ENCODE measurements around the gene EEFSEC.
A peak's percentile ranks its signal among the peaks of the same experiment; 100 is the strongest.

The EEFSEC gene, protein sequence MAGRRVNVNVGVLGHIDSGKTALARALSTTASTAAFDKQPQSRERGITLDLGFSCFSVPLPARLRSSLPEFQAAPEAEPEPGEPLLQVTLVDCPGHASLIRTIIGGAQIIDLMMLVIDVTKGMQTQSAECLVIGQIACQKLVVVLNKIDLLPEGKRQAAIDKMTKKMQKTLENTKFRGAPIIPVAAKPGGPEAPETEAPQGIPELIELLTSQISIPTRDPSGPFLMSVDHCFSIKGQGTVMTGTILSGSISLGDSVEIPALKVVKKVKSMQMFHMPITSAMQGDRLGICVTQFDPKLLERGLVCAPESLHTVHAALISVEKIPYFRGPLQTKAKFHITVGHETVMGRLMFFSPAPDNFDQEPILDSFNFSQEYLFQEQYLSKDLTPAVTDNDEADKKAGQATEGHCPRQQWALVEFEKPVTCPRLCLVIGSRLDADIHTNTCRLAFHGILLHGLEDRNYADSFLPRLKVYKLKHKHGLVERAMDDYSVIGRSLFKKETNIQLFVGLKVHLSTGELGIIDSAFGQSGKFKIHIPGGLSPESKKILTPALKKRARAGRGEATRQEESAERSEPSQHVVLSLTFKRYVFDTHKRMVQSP

DNA sequence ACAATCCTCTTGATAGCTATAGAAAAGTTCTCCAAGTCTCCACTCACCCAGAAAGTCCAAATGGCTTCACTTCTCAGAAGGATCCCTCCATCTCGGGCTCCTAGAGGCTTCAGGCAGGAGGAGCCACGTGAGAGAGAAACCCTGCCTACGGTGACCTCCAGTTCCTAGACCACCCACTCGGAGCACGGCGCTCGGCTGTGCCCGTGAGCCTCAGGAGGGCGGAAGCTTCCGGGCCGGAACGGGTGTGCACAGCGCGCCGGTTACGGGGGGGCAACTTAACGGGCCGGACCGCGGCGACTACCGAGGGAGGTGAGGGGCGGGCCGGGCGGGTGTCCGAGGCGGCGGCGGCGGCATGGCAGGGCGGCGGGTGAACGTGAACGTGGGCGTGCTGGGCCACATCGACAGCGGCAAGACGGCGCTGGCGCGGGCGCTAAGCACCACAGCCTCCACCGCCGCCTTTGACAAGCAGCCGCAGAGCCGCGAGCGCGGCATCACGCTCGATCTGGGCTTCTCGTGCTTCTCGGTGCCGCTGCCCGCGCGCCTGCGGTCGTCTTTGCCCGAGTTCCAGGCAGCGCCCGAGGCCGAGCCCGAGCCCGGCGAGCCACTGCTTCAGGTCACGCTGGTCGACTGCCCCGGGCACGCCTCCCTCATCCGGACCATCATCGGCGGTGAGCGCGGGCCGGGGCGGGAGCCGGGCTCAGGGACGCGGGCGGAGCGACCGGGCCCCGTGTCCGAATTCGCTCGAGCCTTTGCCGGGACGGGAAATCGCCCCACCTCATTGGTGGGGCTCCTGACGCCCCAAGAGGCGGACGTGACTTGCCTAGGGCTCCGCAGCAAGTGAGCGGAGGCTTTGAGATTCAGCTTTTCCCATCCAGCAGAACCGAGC, at the start of gene EEFSEC:
EEFSEC (plus strand) TSS at position 326 of the 886 bp plus-strand sequence; CDS start at position 353, 27 bp downstream.
- H3K27ac ChIP-seq: peak within 1 kb of the TSS; percentile 87

DNA sequence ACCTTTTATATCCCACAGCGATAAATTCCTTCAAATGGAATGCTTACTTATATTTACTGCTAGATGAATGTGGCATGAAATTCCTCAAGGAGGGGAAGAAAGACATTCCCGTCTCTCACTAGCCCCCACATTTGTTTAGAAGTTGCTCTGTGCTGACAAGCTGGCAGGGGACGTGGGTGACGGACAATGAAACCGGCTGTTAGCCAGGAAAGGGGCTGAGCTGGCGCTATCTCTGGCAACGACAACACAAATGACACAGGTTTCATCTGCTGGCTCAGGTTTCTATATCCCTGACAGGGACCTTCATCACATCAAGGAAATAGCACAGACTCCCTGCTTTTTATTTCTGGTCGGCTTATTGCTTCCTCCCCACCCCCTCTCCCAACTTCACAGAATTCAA, 45.4 kb upstream of the EEFSEC start:
- TF ChIP-seq ZFX (IDR thresholded peaks at IDR 0.05) (no peak), CTCF (conservative IDR thresholded peaks at IDR 0.05) (no peak)
- no peak overlapping the region for H3K27ac ChIP-seq

More for the DNA sequence above, at the start of gene EEFSEC:
- TF ChIP-seq ZFX (IDR thresholded peaks at IDR 0.05): peak; percentile 76
- TF ChIP-seq CTCF (conservative IDR thresholded peaks at IDR 0.05): no peak

DNA sequence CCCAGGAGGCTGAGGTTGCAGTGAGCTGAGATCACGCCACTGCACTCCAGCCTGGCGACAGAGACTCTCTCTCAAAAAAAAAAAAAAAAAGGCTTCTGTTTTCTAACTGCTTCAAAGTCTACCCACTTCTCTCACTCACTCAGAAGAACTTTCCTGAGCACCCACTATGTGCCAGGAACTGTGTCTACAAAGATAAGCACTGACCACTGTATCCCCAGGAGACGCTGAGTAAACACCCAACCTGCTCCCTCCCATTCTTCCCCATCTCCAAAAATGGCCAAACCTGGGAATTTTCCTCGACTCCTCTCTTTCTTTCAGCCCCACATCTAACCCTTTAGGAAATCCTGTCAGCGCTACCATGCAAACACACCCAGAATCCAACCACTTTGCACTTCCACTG, 42.1 kb upstream of the EEFSEC start:
- H3K27ac ChIP-seq: no peak overlapping the region
- TF ChIP-seq CTCF (conservative IDR thresholded peaks at IDR 0.05): no peak
- TF ChIP-seq ZFX (IDR thresholded peaks at IDR 0.05): no peak

GRCh38 chr3:128112357-128112968, 40.8 kb upstream of the EEFSEC start:
- TF ChIP-seq ZFX (IDR thresholded peaks at IDR 0.05) (no peak), CTCF (conservative IDR thresholded peaks at IDR 0.05) (no peak)
- H3K27ac ChIP-seq: no peak overlapping the region

DNA sequence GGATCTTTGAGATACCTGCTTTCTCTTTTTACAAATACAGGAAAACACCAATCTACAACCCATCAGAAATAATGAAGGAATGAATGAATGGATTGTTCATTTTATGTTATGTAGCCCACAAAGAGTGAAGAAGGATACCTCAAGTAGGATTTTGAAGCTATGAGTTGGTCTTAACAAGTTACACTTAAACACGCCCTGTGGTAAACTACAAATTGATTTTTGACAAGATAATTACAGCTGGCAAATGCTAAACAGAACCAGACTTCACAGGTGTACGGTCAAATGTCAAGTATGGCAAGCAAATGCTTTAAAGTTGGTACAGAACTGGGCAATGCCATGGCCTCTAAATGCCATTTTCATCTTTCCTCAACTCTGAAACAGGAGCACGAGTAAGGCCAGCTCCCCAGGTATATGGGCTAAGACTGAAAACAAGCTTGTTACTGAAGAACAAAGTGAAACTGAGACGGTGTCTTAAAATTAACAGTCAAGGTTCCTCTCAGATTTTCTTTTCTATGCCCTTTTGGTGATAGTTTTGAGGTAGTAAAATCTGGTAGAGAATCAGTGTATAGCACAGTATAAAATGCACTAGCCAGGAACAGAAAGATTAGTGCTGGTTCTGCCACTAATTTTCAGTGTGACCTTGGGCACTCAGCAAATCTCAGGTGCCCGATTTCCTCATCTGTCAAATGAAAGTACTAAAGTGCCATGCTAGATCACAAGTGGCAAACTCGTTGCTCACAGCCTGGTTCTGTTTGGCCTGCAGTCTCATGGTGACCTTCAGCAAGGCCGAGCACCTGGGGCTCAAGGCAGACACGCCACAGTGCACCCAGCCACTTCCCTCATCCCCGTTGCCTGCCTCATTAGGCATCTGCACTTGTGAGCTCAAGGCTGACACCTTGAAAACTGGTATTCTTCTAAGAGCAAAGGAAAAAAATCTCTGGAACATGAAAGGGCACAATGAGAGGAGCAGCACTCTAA, 39.2 kb upstream of the EEFSEC start:
- H3K27ac ChIP-seq: no peak overlapping the region
- no peak for TF ChIP-seq CTCF (conservative IDR thresholded peaks at IDR 0.05)
- TF ChIP-seq ZFX (IDR thresholded peaks at IDR 0.05): no peak

GRCh38 chr3:128122013-128122412, 31.3 kb upstream of the EEFSEC start:
- no peak overlapping the region for H3K27ac ChIP-seq

More at GRCh38 chr3:128122013-128122412, 31.3 kb upstream of the EEFSEC start:
- TF ChIP-seq ZFX (IDR thresholded peaks at IDR 0.05): no peak
- TF ChIP-seq CTCF (conservative IDR thresholded peaks at IDR 0.05): no peak
